Esophagus squamous epithelium (tissue), 4 donors: ENCODE results near the gene PRIM2.

Experiments
- CTCF ChIP-seq, 6 experiments: fragments of 450-650 bp in 4 of 6; fragments of 200-600 bp in 2 of 6; sonication (generic) in 2 of 6; IDR thresholded peaks; one replicate each; pipeline ENCODE4 v1.5.1; 2016 to 2019; ENCODE audit warnings: antibody characterized with exemption in 6 of 6, mild to moderate bottlenecking in 4 of 6, moderate library complexity in 4 of 6
- POLR2A ChIP-seq, 4 donors: fragments of 450-650 bp; IDR thresholded peaks; one replicate each; pipeline ENCODE4 v1.6.1; 2017; ENCODE audit warnings: antibody characterized with exemption in 4 of 4, mild to moderate bottlenecking in 4 of 4, moderate library complexity in 3 of 4

- TF ChIP-seq CTCF (IDR thresholded peaks at IDR 0.05) = peak in 2 of 6 experiments; percentile 4 to 39
- TF ChIP-seq POLR2A (IDR thresholded peaks at IDR 0.05) = peak in 1 of 4 donors; percentile 10
Observed at GRCh38 chr6:57317060-57317943, at the start of gene PRIM2.
